HCT116 (cell line): ENCODE data around the gene FHOD3. TPM values are rescaled to one million over a fixed set of nuclear protein-coding genes. Genes with fewer than 3 reads are reported as not detected.

Experiments used
- ATAC-seq: fragments of 200-7000 bp; cut with Tn5 transposase; 2 replicates; pipeline ENCODE4 v1.9.1; 2020; ENCODE audit warnings: mild to moderate bottlenecking, moderate library complexity
- BruUV-seq: library from RNA; stranded (reverse); fragments of 400-500 nt; replicated peaks from 2 replicates; lab custom pipeline; 2021; lab: Mats Ljungman, UMichigan
- CTCF ChIA-PET: fragments of 300-600 bp; sonication (Branson Sonifier 250); formaldehyde crosslinking; loops from one replicate; lab custom pipeline; 2021; ENCODE audit warnings: antibody characterized with exemption; lab: Charles Lee
- POLR2A ChIA-PET: fragments of 300-600, 350-600 bp; sonication (Branson Sonifier 250); formaldehyde crosslinking; loops from one replicate; lab custom pipeline; 2021; ENCODE audit warnings: antibody characterized with exemption; lab: Charles Lee
- RAD21 ChIA-PET, 2 experiments: fragments of 300-600 bp; sonication (Branson Sonifier 250); formaldehyde crosslinking; loops; one replicate each; lab custom pipeline; 2023; ENCODE audit warnings: low total read pairs in 2 of 2; ENCODE audit not compliant: uncharacterized antibody in 2 of 2, unreplicated experiment in 2 of 2, low non-redundant PET in 1 of 2; lab: Charles Lee
- DNase-seq: peaks from one replicate; pipeline ENCODE4 v3.0.0-alpha.2; 2010; ENCODE audit warnings: low read depth, low spot score
- H2AFZ ChIP-seq: fragments of 200-600 bp; shearing (Covaris generic), sonication (generic); 2 replicates; pipeline ENCODE4 v1.6.1; 2017; ENCODE audit warnings: low read depth, mixed run types, mixed read lengths, antibody characterized with exemption, low read length; ENCODE audit not compliant: poor library complexity, severe bottlenecking
- H3K27ac ChIP-seq: 2 replicates; pipeline ENCODE4 v1.5.1; 2012; ENCODE audit warnings: low read depth, low read length
- H3K27me3 ChIP-seq: fragments of 200-600 bp; sonication (generic); 2 replicates; pipeline ENCODE4 v1.6.1; 2016; ENCODE audit warnings: mixed run types, low read length, mixed read lengths; ENCODE audit not compliant: insufficient read depth
- H3K36me3 ChIP-seq, 2 experiments: fragments of 200-500 bp in 1 of 2; fragments of 200-600 bp in 1 of 2; sonication (Bioruptor generic) in 1 of 2; sonication (generic) in 1 of 2; 2 replicates each; pipeline versions ENCODE4 v1.5.1 to v1.6.1; 2014 to 2016; ENCODE audit warnings: low read length in 2 of 2, inconsistent platforms in 1 of 2, mixed read lengths in 1 of 2, mixed run types in 1 of 2; ENCODE audit not compliant: insufficient read depth in 2 of 2, control insufficient read depth in 1 of 2
- H3K4me1 ChIP-seq, 2 experiments: fragments of 200-600 bp in 1 of 2; sonication (generic) in 1 of 2; 2 replicates each; pipeline versions ENCODE4 v1.5.1 to v1.6.1; 2012 to 2017; ENCODE audit warnings: low read length in 2 of 2, inconsistent platforms in 1 of 2, mild to moderate bottlenecking in 1 of 2, mixed read lengths in 1 of 2, mixed run types in 1 of 2, moderate library complexity in 1 of 2; ENCODE audit not compliant: insufficient read depth in 2 of 2, control insufficient read depth in 1 of 2
- H3K4me2 ChIP-seq: fragments of 200-600 bp; sonication (generic); 2 replicates; pipeline ENCODE4 v1.6.1; 2017; ENCODE audit warnings: mixed run types, low read length, mixed read lengths
- H3K4me3 ChIP-seq, 2 experiments: fragments of 200-600 bp in 1 of 2; sonication (generic) in 1 of 2; replicated peaks in 1 of 2; 2 replicates each; pipeline ENCODE4 v1.5.1; 2011 to 2016; ENCODE audit warnings: low read length in 2 of 2, control low read depth in 1 of 2, low read depth in 1 of 2, mild to moderate bottlenecking in 1 of 2, mixed read lengths in 1 of 2, mixed run types in 1 of 2
- H3K79me2 ChIP-seq: fragments of 200-600 bp; sonication (generic); 2 replicates; pipeline ENCODE4 v1.6.1; 2017; ENCODE audit warnings: mild to moderate bottlenecking, mixed run types, low read length, moderate library complexity, mixed read lengths; ENCODE audit not compliant: insufficient read depth
- H3K9ac ChIP-seq: fragments of 200-600 bp; sonication (generic); 2 replicates; pipeline ENCODE4 v1.6.1; 2016; ENCODE audit warnings: low read length, mixed read lengths
- H3K9me2 ChIP-seq: fragments of 200-600 bp; sonication (generic), shearing (Covaris generic); 2 replicates; pipeline ENCODE4 v1.6.1; 2017; ENCODE audit warnings: mixed run types, mild to moderate bottlenecking, moderate library complexity; ENCODE audit not compliant: insufficient read depth
- H3K9me3 ChIP-seq, 2 experiments: fragments of 200-500 bp in 1 of 2; fragments of 200-600 bp in 1 of 2; sonication (Bioruptor generic) in 1 of 2; sonication (generic) in 1 of 2; 2 replicates each; pipeline ENCODE4 v1.6.1; 2014 to 2017; ENCODE audit warnings: low read length in 2 of 2, mixed read lengths in 2 of 2, inconsistent platforms in 1 of 2, low read depth in 1 of 2, mild to moderate bottlenecking in 1 of 2, mixed run types in 1 of 2, moderate library complexity in 1 of 2; ENCODE audit not compliant: control insufficient read depth in 1 of 2, insufficient read depth in 1 of 2
- H4K20me1 ChIP-seq: fragments of 200-600 bp; sonication (generic), shearing (Covaris generic); 2 replicates; pipeline ENCODE4 v1.6.1; 2017; ENCODE audit warnings: mixed run types, mild to moderate bottlenecking, moderate library complexity; ENCODE audit not compliant: insufficient read depth
- CBX3 ChIP-seq: IDR thresholded peaks from 2 replicates; pipeline ENCODE4 v1.6.1; 2012; ENCODE audit warnings: low read depth
- CEBPB ChIP-seq: IDR thresholded peaks from 2 replicates; pipeline ENCODE4 v1.6.1; 2012; ENCODE audit warnings: low read depth
- EGR1 ChIP-seq: IDR thresholded peaks from 2 replicates; pipeline ENCODE4 v1.6.1; 2012; ENCODE audit warnings: low read depth
- ELF1 ChIP-seq: IDR thresholded peaks from 2 replicates; pipeline ENCODE4 v1.6.1; 2012; ENCODE audit warnings: low read depth, borderline replicate concordance
- EZH2 ChIP-seq: fragments of 200-600 bp; sonication (generic); IDR thresholded peaks from 2 replicates; pipeline ENCODE4 v1.6.1; 2017; ENCODE audit warnings: antibody characterized with exemption, mixed run types
- FOSL1 ChIP-seq: IDR thresholded peaks from 2 replicates; pipeline ENCODE4 v1.6.1; 2012; ENCODE audit warnings: low read depth
- JUND ChIP-seq: IDR thresholded peaks from 2 replicates; pipeline ENCODE4 v1.6.1; 2012
- MAX ChIP-seq: IDR thresholded peaks from 2 replicates; pipeline ENCODE4 v1.6.1; 2012
- POLR2AphosphoS5 ChIP-seq: IDR thresholded peaks from 2 replicates; pipeline ENCODE4 v1.6.1; 2011; ENCODE audit warnings: mild to moderate bottlenecking, low read depth, low read length, moderate library complexity
- RAD21 ChIP-seq: IDR thresholded peaks from 2 replicates; pipeline ENCODE4 v1.6.1; 2012; ENCODE audit warnings: low read depth, mild to moderate bottlenecking
- REST ChIP-seq: IDR thresholded peaks from 2 replicates; pipeline ENCODE4 v1.6.1; 2012; ENCODE audit warnings: low read depth
- SIN3A ChIP-seq: IDR thresholded peaks from 2 replicates; pipeline ENCODE4 v1.6.1; 2012; ENCODE audit warnings: low read depth
- SRF ChIP-seq: IDR thresholded peaks from 2 replicates; pipeline ENCODE4 v1.6.1; 2012; ENCODE audit warnings: low read depth
- ZFX ChIP-seq: fragments of 450-650 bp; IDR thresholded peaks from 2 replicates; pipeline ENCODE4 v1.6.1; 2017
- intact Hi-C: fragments of 100-400 bp; cut with micrococcal nuclease; formaldehyde crosslinking; loops from 2 replicates; pipeline ENCODE4 v1.10.0; 2022
- total RNA-seq: library from RNA; stranded (reverse); gene quantifications from one replicate; pipeline ENCODE4 v1.2.1, GENCODE V29; 2021; ENCODE audit not compliant: unreplicated experiment
- TF ChIP-seq, protein P1 (sequence below), 3 experiments: fragments of 200-600 bp in 1 of 3; sonication (generic) in 1 of 3; IDR thresholded peaks in 2 of 3; conservative IDR thresholded peaks in 1 of 3; 2 replicates each; pipeline ENCODE4 v1.5.1; 2012 to 2017; ENCODE audit warnings: low read depth in 2 of 3, low read length in 2 of 3, antibody characterized with exemption in 1 of 3, borderline replicate concordance in 1 of 3, control low read depth in 1 of 3, mild to moderate bottlenecking in 1 of 3, mixed read lengths in 1 of 3, mixed run types in 1 of 3, moderate library complexity in 1 of 3; ENCODE audit not compliant: insufficient read depth in 1 of 3

The FHOD3 gene
- total RNA-seq, 1 experiment from 2014 or later = 4.0 TPM

DNA sequence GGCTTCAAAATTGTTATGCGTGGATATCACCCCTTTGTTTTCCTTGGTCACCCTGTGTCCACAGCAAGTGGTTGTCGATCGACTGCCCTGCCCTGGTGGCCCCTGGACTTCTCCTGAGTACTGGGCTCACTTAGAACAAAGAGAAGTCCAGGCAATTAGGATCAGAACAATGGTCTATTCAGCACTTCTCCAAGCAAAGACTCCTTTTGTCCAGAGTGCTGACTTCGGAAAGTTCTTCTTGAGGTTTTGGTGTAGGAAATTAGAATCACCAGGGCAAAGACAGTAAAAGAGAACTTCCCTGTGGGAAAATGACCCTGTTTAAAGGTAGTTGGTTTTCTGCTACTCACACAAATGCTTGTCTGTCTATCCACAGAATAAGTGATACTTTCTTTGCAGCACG lies 173.9 kb downstream of the FHOD3 start:
- no peaks in the 10 kb centered on the region for H3K79me2 ChIP-seq
- intact Hi-C loops = loop anchor here (10.0 kb wide), 1 partner anchor 1163 kb away; no protein-coding TSS in a partner anchor
- POLR2A ChIA-PET = no interaction called here
- no peaks in the 10 kb centered on the region for H3K36me3 ChIP-seq
- H3K9me2 ChIP-seq = no peaks in the 10 kb centered on the region
- no peak overlapping the region for H2AFZ ChIP-seq
- DNase-seq = no peak
- no peaks in the 10 kb centered on the region for H3K9me3 ChIP-seq
- no TSS peak for BruUV-seq
- H3K27me3 ChIP-seq = peaks cover 11% of the 10 kb centered on the region; the same call in 1 of the 2 replicates
- no peak overlapping the region for H3K9ac ChIP-seq
- no peak overlapping the region for H3K4me2 ChIP-seq
- no peak overlapping the region for H3K27ac ChIP-seq
- no peaks in the 10 kb centered on the region for H4K20me1 ChIP-seq
- no peak for TF ChIP-seq ZFX
- TF ChIP-seq RAD21 = no peak
- no peak for TF ChIP-seq POLR2AphosphoS5
- TF ChIP-seq CEBPB = no peak
- TF ChIP-seq CBX3 = no peak
- no peak for TF ChIP-seq MAX
- no peak for TF ChIP-seq JUND
- TF ChIP-seq EGR1 = no peak
- no peak for TF ChIP-seq FOSL1
- no peak for TF ChIP-seq REST
- TF ChIP-seq, protein P1, sequence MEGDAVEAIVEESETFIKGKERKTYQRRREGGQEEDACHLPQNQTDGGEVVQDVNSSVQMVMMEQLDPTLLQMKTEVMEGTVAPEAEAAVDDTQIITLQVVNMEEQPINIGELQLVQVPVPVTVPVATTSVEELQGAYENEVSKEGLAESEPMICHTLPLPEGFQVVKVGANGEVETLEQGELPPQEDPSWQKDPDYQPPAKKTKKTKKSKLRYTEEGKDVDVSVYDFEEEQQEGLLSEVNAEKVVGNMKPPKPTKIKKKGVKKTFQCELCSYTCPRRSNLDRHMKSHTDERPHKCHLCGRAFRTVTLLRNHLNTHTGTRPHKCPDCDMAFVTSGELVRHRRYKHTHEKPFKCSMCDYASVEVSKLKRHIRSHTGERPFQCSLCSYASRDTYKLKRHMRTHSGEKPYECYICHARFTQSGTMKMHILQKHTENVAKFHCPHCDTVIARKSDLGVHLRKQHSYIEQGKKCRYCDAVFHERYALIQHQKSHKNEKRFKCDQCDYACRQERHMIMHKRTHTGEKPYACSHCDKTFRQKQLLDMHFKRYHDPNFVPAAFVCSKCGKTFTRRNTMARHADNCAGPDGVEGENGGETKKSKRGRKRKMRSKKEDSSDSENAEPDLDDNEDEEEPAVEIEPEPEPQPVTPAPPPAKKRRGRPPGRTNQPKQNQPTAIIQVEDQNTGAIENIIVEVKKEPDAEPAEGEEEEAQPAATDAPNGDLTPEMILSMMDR (IDR thresholded peaks at IDR 0.05 in 2 of 3, conservative IDR thresholded peaks at IDR 0.05 in 1 of 3; ENCODE audit: borderline replicate concordance in 1 of 3, insufficient read depth in 1 of 3, low read depth in 2 of 3, low read length in 2 of 3) = no peak
- TF ChIP-seq ELF1 = no peak
- no peak for TF ChIP-seq EZH2
- TF ChIP-seq SIN3A = no peak
- TF ChIP-seq SRF = no peak
- RAD21 ChIA-PET = no interaction called here
- H3K4me3 ChIP-seq = no peak overlapping the region
- CTCF ChIA-PET = no interaction called here
- no peak for ATAC-seq
- peaks cover 0 to 2% of the 10 kb centered on the region in 2 experiments; a peak in 1 of 4 replicates for H3K4me1 ChIP-seq
